Cardiac fibroblast (primary cell): ENCODE results near the gene PIN4.
"Not testable (repeated sequence)": the region's sequence is repeated elsewhere in the genome, so short reads cannot be mapped to it uniquely, and the experiment has no call there.

Source experiments
- DNase-seq, 2 donors: peaks; one replicate each; pipeline versions ENCODE4 v3.0.0 to v3.0.0-alpha.2; 2010; ENCODE audit warnings: low read depth in 2 of 2
- H3K4me3 ChIP-seq, 2 donors: replicated peaks in 1 of 2; 1 replicate in 1 of 2; 2 replicates in 1 of 2; pipeline ENCODE4 v1.5.1; 2011; ENCODE audit warnings: low read depth in 2 of 2, low read length in 2 of 2, mild to moderate bottlenecking in 2 of 2, moderate library complexity in 1 of 2
- CTCF ChIP-seq: IDR thresholded peaks from one replicate; pipeline ENCODE4 v1.5.1; 2011; ENCODE audit warnings: low read depth, mild to moderate bottlenecking, low read length, inconsistent platforms

The PIN4 gene

GRCh38 chrX:72216973-72217372 is 35.4 kb downstream of the PIN4 start:
- no peak for DNase-seq
- TF ChIP-seq CTCF = no peak
- H3K4me3 ChIP-seq = no peak overlapping the region

GRCh38 chrX:72220375-72220774 is 38.8 kb downstream of the PIN4 start:
- not testable (repeated sequence) for H3K4me3 ChIP-seq, DNase-seq

- TF ChIP-seq CTCF = no peak
- no peak for DNase-seq
- no peak overlapping the region for H3K4me3 ChIP-seq
Measured at GRCh38 chrX:72230290-72230689, 48.7 kb downstream of the PIN4 start.

- peak in 1 of 2 donors; percentile 24 for DNase-seq
- H3K4me3 ChIP-seq = no peak overlapping the region
- TF ChIP-seq CTCF = no peak
Measured at GRCh38 chrX:72236841-72237240, 55.3 kb downstream of the PIN4 start.

- DNase-seq = no peak
- TF ChIP-seq CTCF = no peak
- H3K4me3 ChIP-seq = peak overlapping the region; percentile 42 to 56
Measured at GRCh38 chrX:72238183-72238582, 56.6 kb downstream of the PIN4 start.

GRCh38 chrX:72238721-72239475 is 57.3 kb downstream of the PIN4 start, which contains the start of gene ERCC6L:
TSS of gene ERCC6L (minus strand) at chrX:72239027. CDS start at chrX:72238911, 116 bp downstream.
- peak within 1 kb of the TSS; percentile 42 to 56 for H3K4me3 ChIP-seq
- DNase-seq = peak; percentile 84 to 89
- no peak for TF ChIP-seq CTCF

- H3K4me3 ChIP-seq = no peak overlapping the region
- no peak for DNase-seq
- no peak for TF ChIP-seq CTCF
Measured at GRCh38 chrX:72240976-72241375, 59.4 kb downstream of the PIN4 start.
